ENCODE results near the gene CDK5.

Gene CDK5

DNA sequence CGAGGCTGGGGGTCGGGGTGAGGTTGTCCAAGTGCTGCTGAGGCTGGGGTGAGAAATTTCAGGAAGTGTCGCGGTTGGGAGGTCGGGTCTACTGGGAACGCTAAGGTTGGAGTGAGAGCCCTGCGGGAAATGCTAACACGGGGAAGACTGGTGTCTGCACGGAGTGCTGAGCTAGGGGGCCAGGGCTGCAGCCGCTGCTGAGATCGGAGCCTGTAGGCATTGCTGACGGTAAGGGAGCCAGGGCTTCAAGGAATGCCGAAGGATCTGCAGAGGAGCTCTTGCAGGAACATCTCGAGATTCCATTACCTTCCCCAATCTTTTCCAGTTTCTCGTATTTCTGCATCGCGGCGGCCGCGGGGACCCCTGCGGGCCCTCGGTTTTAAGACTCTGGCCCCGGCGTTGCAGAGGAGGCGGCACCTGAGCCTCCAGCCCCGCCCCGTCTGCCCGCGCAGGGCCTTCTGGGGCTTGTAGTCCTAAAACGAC lies at the start of gene CDK5:
Gene CDK5 (minus strand): TSS at position 392 of the 483 bp plus-strand sequence. CDS start 49 bp downstream, at position 343.
- TF ChIP-seq, protein P1, sequence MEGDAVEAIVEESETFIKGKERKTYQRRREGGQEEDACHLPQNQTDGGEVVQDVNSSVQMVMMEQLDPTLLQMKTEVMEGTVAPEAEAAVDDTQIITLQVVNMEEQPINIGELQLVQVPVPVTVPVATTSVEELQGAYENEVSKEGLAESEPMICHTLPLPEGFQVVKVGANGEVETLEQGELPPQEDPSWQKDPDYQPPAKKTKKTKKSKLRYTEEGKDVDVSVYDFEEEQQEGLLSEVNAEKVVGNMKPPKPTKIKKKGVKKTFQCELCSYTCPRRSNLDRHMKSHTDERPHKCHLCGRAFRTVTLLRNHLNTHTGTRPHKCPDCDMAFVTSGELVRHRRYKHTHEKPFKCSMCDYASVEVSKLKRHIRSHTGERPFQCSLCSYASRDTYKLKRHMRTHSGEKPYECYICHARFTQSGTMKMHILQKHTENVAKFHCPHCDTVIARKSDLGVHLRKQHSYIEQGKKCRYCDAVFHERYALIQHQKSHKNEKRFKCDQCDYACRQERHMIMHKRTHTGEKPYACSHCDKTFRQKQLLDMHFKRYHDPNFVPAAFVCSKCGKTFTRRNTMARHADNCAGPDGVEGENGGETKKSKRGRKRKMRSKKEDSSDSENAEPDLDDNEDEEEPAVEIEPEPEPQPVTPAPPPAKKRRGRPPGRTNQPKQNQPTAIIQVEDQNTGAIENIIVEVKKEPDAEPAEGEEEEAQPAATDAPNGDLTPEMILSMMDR (IDR thresholded peaks at IDR 0.05; ENCODE audit: control insufficient read depth, extremely low read depth, insufficient read depth) = no peak
- DNase-seq (ENCODE audit: low read depth) = no peak
- peak within 1 kb of the TSS; percentile 90 for H3K4me3 ChIP-seq (ENCODE audit: low read depth, low read length)

DNA sequence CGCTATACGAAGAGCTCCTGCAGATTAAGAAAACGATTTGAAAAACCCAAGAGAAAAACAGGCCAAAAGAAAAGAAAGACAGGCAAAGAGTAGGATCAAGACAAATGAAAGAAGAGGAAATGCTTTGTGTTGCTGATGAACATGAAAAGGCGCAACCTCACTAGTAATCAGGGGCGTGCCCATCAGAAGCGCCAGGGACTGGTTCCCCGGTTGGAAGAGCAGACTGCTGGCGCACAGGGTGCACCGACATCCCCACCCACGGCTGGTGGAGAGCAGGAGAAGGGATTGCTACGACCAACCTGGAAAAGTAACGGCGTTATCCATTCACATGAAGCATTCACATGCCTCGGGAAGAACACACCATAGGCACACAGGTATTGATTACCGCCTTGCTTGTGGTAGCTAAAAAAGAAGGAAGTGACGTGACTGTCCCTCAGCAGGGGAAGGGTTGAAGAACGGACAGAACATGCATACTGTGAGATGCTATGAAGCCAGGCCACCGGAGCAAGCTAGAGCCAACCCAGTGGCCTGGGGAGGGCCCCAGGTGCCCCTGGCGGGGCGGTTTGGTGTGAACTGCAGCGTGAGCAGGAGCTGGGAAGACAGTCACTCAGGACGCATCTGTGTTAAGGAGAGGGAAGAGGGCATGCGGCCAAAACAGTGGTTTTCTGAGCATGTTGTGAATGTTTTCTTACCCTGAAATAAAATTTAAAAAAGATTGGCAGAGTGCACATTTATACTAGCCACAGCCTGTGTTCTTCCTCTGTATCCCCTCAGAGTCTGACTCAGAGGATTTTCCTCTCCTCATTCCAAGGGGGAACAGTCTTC lies 46.9 kb upstream of the CDK5 start:
- TF ChIP-seq, protein P1 (IDR thresholded peaks at IDR 0.05; ENCODE audit: control insufficient read depth, extremely low read depth, insufficient read depth) = no peak
- DNase-seq (ENCODE audit: low read depth) = no peak
- no peak overlapping the region for H3K4me3 ChIP-seq (ENCODE audit: low read depth, low read length)

DNA sequence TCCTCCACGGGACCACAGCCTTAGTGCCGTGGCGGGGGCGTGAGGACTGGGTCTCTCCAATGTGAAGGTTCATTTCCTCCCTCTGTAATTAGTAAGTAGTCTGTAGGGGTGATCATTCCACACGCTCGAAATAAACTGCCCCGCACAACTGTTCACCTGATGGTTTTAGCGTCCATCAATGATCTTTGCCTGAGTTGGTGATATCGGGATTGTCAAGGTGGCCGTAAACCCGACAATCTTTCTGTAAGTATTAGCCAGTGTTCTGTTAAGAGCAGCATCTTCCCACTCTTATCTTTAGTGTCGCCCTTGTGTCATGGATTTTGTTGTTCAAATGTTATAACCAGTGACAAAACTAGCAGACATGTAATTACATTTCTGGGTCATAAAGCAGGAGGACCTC lies 46.3 kb upstream of the CDK5 start:
- TF ChIP-seq, protein P1 (IDR thresholded peaks at IDR 0.05; ENCODE audit: control insufficient read depth, extremely low read depth, insufficient read depth) = no peak
- DNase-seq (ENCODE audit: low read depth) = no peak
- no peak overlapping the region for H3K4me3 ChIP-seq (ENCODE audit: low read depth, low read length)

DNA sequence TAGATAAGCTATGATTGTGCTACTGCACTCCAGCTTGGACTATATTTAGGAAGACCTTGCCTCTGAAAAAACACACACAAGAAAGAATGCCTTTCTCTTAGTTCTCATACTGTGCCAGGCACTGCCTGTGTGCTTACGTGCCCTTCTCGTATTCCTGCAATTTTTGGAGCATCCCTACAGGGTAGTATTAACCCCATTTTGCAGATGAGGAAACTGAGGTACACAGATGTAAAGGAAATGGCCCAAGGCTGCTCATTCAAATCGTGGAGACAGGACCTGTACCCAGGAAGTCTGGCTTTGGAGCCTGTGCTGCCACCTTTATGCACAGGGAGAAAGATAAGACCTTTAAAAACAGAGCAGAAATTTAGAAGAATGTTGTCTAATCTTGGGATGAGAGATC lies 45.3 kb upstream of the CDK5 start:
- TF ChIP-seq, protein P1 (IDR thresholded peaks at IDR 0.05; ENCODE audit: control insufficient read depth, extremely low read depth, insufficient read depth) = no peak
- no peak for DNase-seq (ENCODE audit: low read depth)
- H3K4me3 ChIP-seq (ENCODE audit: low read depth, low read length) = no peak overlapping the region

DNA sequence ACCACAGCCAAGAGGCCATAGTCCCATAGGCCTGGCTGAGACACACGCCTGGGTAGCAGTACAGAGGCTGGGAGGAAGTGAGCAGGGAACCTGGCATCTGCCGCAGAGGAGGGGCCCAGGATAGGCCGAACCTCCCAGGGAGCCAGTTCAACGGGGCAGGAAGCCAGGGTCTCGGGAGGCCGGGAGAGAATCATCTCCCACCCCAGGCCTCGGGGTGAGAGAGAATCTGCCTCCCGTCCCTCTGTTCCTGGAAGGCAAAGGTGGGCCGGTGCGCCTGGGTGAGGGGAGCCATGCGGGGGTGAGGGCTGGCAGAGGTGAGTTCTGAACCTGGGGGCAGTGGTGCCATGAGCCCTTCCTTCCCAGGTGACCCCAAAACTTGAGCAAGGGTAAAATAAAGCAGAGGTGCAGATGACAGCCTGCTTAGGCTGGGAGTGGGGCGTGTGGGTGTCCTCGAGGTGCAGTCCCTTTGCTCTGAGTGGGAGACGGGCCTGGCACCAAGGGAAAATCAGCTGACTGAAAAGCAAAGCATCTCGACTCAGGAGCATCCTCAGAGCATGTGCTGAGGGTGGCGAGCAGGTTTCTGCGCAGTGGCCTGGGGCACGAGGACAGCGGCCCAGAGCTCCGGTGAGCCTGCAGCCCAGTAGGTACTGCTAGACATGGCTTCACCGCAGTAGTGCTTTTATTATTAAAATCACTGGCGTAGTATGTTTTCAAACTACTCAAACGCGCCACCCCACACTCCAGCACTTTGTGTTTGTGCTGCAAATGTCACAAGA lies 44.1 kb upstream of the CDK5 start:
- TF ChIP-seq, protein P1 (IDR thresholded peaks at IDR 0.05; ENCODE audit: control insufficient read depth, extremely low read depth, insufficient read depth) = no peak
- H3K4me3 ChIP-seq (ENCODE audit: low read depth, low read length) = no peak overlapping the region
- DNase-seq (ENCODE audit: low read depth) = no peak

DNA sequence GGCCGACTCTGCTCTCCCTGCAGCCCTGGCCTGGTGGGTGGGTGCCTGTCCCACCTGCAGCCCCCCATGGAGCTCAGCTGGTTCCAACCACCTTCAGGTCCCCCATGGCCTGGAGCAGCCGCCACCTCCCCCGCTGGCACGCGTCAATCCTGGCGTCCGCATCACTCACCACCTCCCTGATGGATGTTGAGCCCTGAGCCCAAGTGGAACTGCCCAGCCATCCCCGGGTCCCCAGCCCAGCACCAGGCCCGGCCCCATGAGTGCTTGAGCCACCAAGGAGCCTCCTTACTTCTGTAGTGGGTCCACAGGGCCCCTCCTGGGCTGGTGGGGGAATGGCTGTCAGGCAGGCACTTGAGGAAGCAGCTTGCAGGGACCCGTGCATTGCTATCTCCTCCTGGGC lies 43.2 kb upstream of the CDK5 start:
- TF ChIP-seq, protein P1 (IDR thresholded peaks at IDR 0.05; ENCODE audit: control insufficient read depth, extremely low read depth, insufficient read depth) = no peak
- DNase-seq (ENCODE audit: low read depth) = no peak
- H3K4me3 ChIP-seq (ENCODE audit: low read depth, low read length) = no peak overlapping the region

Data from LNCaP clone FGC (cell line).